ENCODE measurements around the gene HIPK4. TPM values are rescaled to one million over a fixed set of nuclear protein-coding genes. Genes with fewer than 3 reads are reported as not detected.
"Not testable (repeated sequence)": the region's sequence is repeated elsewhere in the genome, so short reads cannot be mapped to it uniquely, and the experiment has no call there.

The HIPK4 gene
- total RNA-seq, 1 donor from 2014 or later: not detected

- peak in 1 of 2 donors; percentile 29 for DNase-seq (ENCODE audit: low read depth in 2 of 2)
These were observed 48.1 kb downstream of the HIPK4 start for GRCh38 chr19:40341601-40342482.

- DNase-seq (ENCODE audit: low read depth in 2 of 2): no peak
These were observed 50.8 kb downstream of the HIPK4 start for GRCh38 chr19:40339018-40339728.

- no peak for DNase-seq (ENCODE audit: low read depth in 2 of 2)
These were observed 52.4 kb downstream of the HIPK4 start for GRCh38 chr19:40337594-40337993.

GRCh38 chr19:40337107-40337506, 52.9 kb downstream of the HIPK4 start:
- no peak for DNase-seq (ENCODE audit: low read depth in 2 of 2)

GRCh38 chr19:40336601-40336900, 53.4 kb downstream of the HIPK4 start:
- DNase-seq (ENCODE audit: low read depth in 2 of 2): no peak

GRCh38 chr19:40335855-40336600, 54.0 kb downstream of the HIPK4 start:
- DNase-seq (ENCODE audit: low read depth in 2 of 2): no peak

GRCh38 chr19:40335101-40335500, 54.9 kb downstream of the HIPK4 start:
- peak in 1 of 2 donors; percentile 96 for DNase-seq (ENCODE audit: low read depth in 2 of 2)

GRCh38 chr19:40333083-40333482, 56.9 kb downstream of the HIPK4 start:
- DNase-seq (ENCODE audit: low read depth in 2 of 2): not testable (repeated sequence)

- DNase-seq (ENCODE audit: low read depth in 2 of 2): no peak
These were observed 57.3 kb downstream of the HIPK4 start for GRCh38 chr19:40332669-40333068.

- DNase-seq (ENCODE audit: low read depth in 2 of 2): no peak
These were observed 58.9 kb downstream of the HIPK4 start for GRCh38 chr19:40331052-40331451.

Other genes starting within 250 kb of the HIPK4 start
- 3.3 and 6.7 TPM in 2 replicates for gene MAP3K10, start 198.8 kb downstream of the HIPK4 start, total RNA-seq
- under 0.01 TPM in 1 of 2 replicates, not detected in the other for gene TTC9B, start 171.8 kb downstream of the HIPK4 start, total RNA-seq
- gene CCNP, start 163.5 kb downstream of the HIPK4 start, total RNA-seq: under 0.01 and 0.20 TPM in 2 replicates
- 14.4 and 31.0 TPM in 2 replicates for gene AKT2, start 104.8 kb downstream of the HIPK4 start, total RNA-seq
- 4.1 and 6.5 TPM in 2 replicates for gene C19orf47, start 41.8 kb downstream of the HIPK4 start, total RNA-seq
- 87.6 and 128 TPM in 2 replicates for gene PLD3, start 41.5 kb downstream of the HIPK4 start, total RNA-seq
- 0.87 and 1.2 TPM in 2 replicates for gene PRX, start 23.2 kb upstream of the HIPK4 start, total RNA-seq
- gene SERTAD1, start 35.8 kb upstream of the HIPK4 start, total RNA-seq: 15.7 and 27.8 TPM in 2 replicates
- 18.3 and 27.2 TPM in 2 replicates for gene SERTAD3, start 54.2 kb upstream of the HIPK4 start, total RNA-seq
- 45.6 and 46.2 TPM in 2 replicates for gene BLVRB, start 75.6 kb upstream of the HIPK4 start, total RNA-seq
- gene SPTBN4, start 76.8 kb upstream of the HIPK4 start, total RNA-seq: 0.22 TPM in 1 of 2 replicates, not detected in the other
- 25.1 and 28.2 TPM in 2 replicates for gene SHKBP1, start 186.7 kb upstream of the HIPK4 start, total RNA-seq
- 13.7 and 54.4 TPM in 2 replicates for gene LTBP4, start 211.2 kb upstream of the HIPK4 start, total RNA-seq

Measured in lung microvascular endothelial cell (primary cell).